HUES64 (cell line): Measurements from ENCODE around the gene IFITM10.

Source experiments
- H3K27ac ChIP-seq: 2 replicates; pipeline ENCODE4 v1.7.0; 2013; ENCODE audit warnings: low read depth, low read length, inconsistent platforms
- H3K27me3 ChIP-seq: 2 replicates; pipeline ENCODE4 v1.6.1; 2013; ENCODE audit warnings: mild to moderate bottlenecking, low read length; ENCODE audit not compliant: insufficient read depth
- H3K36me3 ChIP-seq: 2 replicates; pipeline ENCODE4 v1.6.1; 2013; ENCODE audit warnings: mild to moderate bottlenecking, low read length; ENCODE audit not compliant: insufficient read depth
- H3K4me1 ChIP-seq: 2 replicates; pipeline ENCODE4 v1.6.1; 2013; ENCODE audit warnings: mild to moderate bottlenecking, low read length, moderate library complexity; ENCODE audit not compliant: insufficient read depth
- H3K4me3 ChIP-seq: 2 replicates; pipeline ENCODE4 v1.5.1; 2013; ENCODE audit warnings: mild to moderate bottlenecking, low read length, moderate library complexity
- H3K9ac ChIP-seq: 2 replicates; pipeline ENCODE4 v1.6.1; 2013; ENCODE audit warnings: mild to moderate bottlenecking, low read depth, low read length
- H3K9me3 ChIP-seq: 2 replicates; pipeline ENCODE4 v1.6.1; 2013; ENCODE audit warnings: low read depth, low read length; ENCODE audit not compliant: insufficient read depth
- WGBS: fragments of 150-250, 120-280 bp; methylation state at CpG from one replicate; pipeline ENCODE4 v1.1.7; 2013; ENCODE audit warnings: missing lambda C conversion rate; 5-methylcytosine and 5-hydroxymethylcytosine counted together

Gene IFITM10

DNA sequence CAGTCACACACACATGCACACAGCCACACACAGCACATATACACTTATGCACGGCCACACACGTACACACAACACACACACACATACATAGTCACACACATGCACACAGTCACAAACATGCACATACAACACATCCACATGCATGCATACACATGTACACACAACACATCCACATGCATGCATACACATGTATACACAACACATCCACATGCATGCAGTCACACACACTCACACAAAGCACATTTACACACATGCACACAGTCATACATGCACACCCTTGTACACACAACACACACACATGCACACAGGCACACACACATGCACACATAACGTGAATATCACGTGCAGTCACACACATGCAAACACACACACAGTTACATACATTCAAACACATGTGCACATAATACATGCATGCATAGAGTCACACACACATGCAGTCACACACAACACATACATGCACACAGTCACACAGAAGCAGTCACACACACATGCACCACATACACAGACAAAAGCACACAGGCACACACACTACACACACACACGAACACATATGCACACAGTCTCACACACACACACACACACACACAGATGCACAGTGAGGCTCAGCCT lies 18.8 kb downstream of the IFITM10 start:
- WGBS, result 93% methylated on average over 5 of the region's 5 CpGs
- Histone ChIP-seq H3K27ac (no peak overlapping the region), H3K4me3 (no peak overlapping the region), H3K9me3 (peaks cover 3% of the 10 kb centered on the region; the same call in 1 of the 2 replicates), H3K4me1 (no peaks in the 10 kb centered on the region), H3K36me3 (no peaks in the 10 kb centered on the region), H3K27me3 (no peaks in the 10 kb centered on the region; the same call in none of the 2 replicates), H3K9ac (no peak overlapping the region)

DNA sequence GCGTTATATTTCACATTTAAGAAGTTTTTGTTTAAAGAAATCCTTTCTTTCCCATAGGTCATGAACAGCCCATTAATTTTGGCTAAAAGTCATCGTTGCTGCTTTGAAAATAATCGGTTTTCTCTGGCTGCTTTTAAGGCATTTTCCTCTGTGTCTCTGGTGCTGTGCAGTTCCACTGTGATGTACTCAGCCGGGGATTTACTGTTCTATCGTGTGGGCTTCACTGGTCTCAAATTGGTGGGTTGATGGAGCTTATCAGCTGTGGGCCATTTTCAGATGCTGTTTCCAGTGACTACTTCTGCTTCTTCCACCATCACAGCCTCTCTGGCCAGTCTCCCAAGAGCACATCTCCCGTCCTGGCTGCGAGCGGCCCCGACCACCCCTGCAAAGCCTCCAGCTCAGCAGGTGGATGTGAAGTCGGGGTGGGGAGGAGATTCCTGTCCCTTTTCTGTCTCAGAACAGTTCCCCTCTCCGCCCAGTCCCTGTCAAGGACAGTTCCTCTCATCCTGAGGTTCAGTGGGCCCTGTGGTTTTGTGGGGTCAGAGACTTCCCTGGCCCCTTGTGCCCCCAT lies 20.3 kb downstream of the IFITM10 start:
- Histone ChIP-seq H3K4me1 (no peaks in the 10 kb centered on the region), H3K27me3 (peaks cover 3% of the 10 kb centered on the region), H3K36me3 (no peaks in the 10 kb centered on the region), H3K27ac (no peak overlapping the region), H3K9ac (no peak overlapping the region), H3K4me3 (no peak overlapping the region), H3K9me3 (no peaks in the 10 kb centered on the region)
- 86% methylated on average over 11 of the region's 11 CpGs for WGBS

DNA sequence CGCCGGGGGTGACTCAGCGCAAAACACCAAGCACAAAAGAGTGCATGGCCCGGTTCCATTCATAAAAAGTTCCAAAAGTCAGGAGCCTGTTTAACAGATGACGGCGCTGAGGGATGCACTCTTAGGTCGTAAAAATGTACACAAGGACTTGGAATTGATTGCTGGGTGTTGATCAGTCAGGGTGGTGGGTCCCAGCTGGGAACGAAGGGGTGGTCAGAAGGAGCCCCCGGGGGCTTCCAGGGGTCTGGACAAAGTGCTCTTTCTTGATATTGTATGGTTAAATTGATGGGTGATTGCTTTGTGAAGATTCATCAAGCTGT lies 20.7 kb downstream of the IFITM10 start:
- H3K27ac ChIP-seq, result no peak overlapping the region
- H3K4me3 ChIP-seq, result no peak overlapping the region
- no peak overlapping the region for H3K9ac ChIP-seq
- no peaks in the 10 kb centered on the region for H3K36me3 ChIP-seq
- H3K9me3 ChIP-seq, result no peaks in the 10 kb centered on the region
- peaks cover 3% of the 10 kb centered on the region for H3K27me3 ChIP-seq
- H3K4me1 ChIP-seq, result no peaks in the 10 kb centered on the region
- WGBS, result 93% methylated on average over 9 of the region's 9 CpGs

DNA sequence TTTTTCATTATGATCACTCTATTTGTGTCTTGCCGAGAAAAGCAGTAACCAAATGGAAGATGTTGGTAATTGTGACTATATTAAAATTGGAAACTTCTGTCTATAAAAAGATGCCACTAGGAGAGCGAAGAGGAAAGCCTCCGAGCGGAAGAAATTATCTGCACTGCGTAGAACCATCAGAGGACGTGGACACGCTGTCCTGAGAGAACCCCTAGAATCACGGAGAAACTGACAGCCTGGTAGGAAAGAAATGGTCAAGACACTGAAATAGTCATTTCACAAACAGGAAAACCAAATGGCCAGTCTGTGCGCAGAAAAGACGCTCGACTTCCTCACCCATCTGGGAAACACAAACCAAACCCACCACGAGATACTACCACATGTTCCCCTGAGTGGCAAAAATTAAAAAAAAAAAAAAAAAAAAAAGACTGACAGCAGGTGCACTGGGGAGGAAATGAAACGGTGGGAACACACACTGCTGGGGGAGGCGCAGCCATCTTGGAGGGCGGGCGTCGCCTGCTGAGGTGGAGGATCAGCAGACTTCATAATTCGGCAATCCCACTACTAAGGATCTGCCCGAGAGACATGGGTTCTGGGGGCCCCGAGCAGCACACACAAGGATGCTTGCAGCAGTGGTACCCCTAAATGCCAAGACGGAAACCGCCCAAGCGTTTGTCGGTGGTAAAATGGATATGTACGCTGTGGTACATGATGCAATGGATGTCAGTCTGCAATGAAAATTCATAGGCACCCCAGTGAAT lies 21.3 kb downstream of the IFITM10 start:
- no peaks in the 10 kb centered on the region for H3K9me3 ChIP-seq
- H3K9ac ChIP-seq, result no peak overlapping the region
- H3K27ac ChIP-seq, result no peak overlapping the region
- WGBS, result 94% methylated on average over 25 of the region's 25 CpGs
- no peaks in the 10 kb centered on the region for H3K4me1 ChIP-seq
- H3K36me3 ChIP-seq, result no peaks in the 10 kb centered on the region
- peaks cover 3% of the 10 kb centered on the region for H3K27me3 ChIP-seq
- H3K4me3 ChIP-seq, result no peak overlapping the region

DNA sequence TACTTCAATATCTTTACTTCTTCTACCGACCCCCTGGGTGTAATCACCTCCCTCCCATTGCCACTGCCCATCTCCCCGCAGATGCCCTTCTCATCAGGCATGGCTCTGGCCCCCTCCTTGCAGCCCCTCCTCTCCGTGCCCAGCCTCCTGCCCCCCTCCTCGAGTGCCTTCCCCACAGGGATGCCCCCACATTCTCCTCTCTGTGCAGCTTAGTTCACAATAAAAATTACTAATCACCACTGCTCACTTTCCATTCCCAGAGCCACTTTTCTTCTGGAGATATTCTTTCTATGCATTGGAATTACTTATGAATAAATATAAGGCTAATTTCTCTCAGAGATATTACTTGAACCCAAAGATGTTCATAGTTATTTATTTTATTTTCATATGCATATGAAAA lies 22.1 kb downstream of the IFITM10 start:
- no peaks in the 10 kb centered on the region for H3K36me3 ChIP-seq
- H3K9ac ChIP-seq, result no peak overlapping the region
- H3K27me3 ChIP-seq, result peaks cover 3% of the 10 kb centered on the region
- no peak overlapping the region for H3K4me3 ChIP-seq
- no peaks in the 10 kb centered on the region for H3K4me1 ChIP-seq
- 78% methylated on average over 4 of the region's 4 CpGs for WGBS
- no peak overlapping the region for H3K27ac ChIP-seq
- H3K9me3 ChIP-seq, result no peaks in the 10 kb centered on the region

DNA sequence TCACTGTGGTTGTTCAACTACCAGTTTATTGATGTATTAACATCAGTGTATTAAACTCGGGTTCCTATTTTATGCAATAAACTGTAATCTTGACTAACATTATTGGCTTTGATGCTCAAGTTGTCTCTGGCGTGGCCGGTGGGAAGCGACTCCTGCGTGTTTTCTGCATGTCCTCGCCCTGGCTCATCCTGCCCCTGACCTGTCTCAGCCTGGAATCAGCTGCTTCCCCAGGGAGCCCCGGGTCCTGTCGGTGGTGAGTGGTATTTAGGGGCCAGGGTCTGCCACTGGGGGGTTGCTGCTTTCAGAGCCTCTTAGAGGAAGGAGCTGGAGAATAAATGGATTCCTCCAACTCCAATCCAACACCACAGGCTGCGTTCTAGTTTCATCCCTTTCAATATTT lies 22.5 kb downstream of the IFITM10 start:
- no peak overlapping the region for H3K9ac ChIP-seq
- no peak overlapping the region for H3K27ac ChIP-seq
- 94% methylated on average over 9 of the region's 9 CpGs for WGBS
- no peaks in the 10 kb centered on the region for H3K9me3 ChIP-seq
- H3K27me3 ChIP-seq, result peaks cover 3% of the 10 kb centered on the region
- H3K36me3 ChIP-seq, result no peaks in the 10 kb centered on the region
- no peak overlapping the region for H3K4me3 ChIP-seq
- H3K4me1 ChIP-seq, result no peaks in the 10 kb centered on the region

DNA sequence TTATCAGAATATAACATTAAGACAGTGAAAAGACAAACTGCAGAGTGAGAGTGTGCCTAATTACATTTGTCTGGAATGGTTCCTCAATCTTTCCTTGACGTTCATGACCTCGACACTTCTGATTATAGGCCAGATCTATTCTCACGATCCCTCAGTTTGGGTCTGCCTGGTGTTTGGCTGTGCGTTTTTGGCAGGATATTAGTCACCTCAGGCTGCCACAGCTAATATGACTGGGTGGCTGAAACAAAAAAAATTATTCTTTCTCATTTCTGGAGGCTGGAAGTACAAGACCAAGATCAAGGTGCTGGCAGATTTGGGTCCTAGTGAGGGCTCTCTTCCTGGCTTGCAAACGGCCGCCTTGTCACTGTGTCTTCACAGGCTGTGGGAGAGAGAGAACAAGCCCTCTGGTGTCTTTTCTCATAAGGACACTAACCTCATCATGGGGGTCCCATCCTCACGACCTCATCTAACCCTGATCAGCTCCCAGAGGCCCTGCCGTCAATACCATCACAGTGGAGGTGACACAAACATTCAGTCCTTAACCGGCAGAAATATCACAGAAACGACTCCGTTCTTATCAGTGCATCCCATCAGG lies 23.2 kb downstream of the IFITM10 start:
- Histone ChIP-seq H3K27ac (no peak overlapping the region), H3K9ac (no peak overlapping the region), H3K4me1 (no peaks in the 10 kb centered on the region), H3K4me3 (no peak overlapping the region), H3K27me3 (peaks cover 3% of the 10 kb centered on the region), H3K9me3 (no peaks in the 10 kb centered on the region), H3K36me3 (no peaks in the 10 kb centered on the region)
- 87% methylated on average over 11 of the region's 11 CpGs for WGBS

DNA sequence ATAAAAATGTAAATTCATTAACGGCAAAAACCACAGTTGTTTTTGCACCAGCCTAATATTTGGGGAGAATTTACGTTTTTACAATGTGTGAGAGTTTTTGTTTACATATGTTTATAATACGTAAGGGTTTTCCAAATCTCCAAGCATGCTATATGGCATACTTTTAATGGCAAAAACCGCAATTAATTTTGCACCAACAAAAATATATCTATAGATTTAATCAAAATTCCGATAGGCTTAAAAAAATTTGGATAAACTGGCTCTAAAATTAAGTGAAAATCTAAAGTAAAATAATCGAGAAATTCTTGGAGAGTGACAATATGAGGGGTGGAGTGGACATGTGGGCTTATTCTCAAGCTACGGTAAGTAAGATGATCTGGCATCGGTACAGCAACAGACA lies 30.6 kb downstream of the IFITM10 start:
- H3K9ac ChIP-seq, result no peak overlapping the region
- no peaks in the 10 kb centered on the region for H3K9me3 ChIP-seq
- H3K4me3 ChIP-seq, result no peak overlapping the region
- no peaks in the 10 kb centered on the region for H3K4me1 ChIP-seq
- WGBS, result 92% methylated on average over 7 of the region's 8 CpGs
- no peaks in the 10 kb centered on the region for H3K27me3 ChIP-seq
- no peaks in the 10 kb centered on the region for H3K36me3 ChIP-seq
- no peak overlapping the region for H3K27ac ChIP-seq

DNA sequence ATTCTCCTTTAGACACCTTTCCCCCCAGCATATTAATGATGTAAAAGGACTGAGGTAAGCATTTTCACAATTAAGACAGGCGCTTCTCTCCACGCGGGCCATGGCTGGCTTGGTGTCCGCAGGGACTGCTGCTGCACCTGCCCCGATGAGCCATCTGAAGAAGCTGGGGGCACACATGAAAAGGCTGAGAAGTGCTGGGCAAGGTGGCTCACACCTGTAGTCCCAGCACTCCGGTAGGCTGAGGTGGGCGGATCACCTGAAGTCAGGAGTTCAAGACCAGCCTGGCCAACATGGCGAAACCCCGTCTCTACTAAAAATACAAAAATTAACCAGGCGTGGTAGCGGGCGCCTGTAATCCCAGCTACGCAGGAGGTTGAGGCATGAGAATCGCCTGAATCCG lies 32.1 kb downstream of the IFITM10 start:
- Histone ChIP-seq H3K27ac (no peak overlapping the region), H3K9me3 (no peaks in the 10 kb centered on the region), H3K4me3 (no peak overlapping the region), H3K27me3 (no peaks in the 10 kb centered on the region; the same call in 1 of the 2 replicates), H3K4me1 (no peaks in the 10 kb centered on the region), H3K9ac (no peak overlapping the region), H3K36me3 (no peaks in the 10 kb centered on the region)
- WGBS, result 94% methylated on average over 15 of the region's 15 CpGs

DNA sequence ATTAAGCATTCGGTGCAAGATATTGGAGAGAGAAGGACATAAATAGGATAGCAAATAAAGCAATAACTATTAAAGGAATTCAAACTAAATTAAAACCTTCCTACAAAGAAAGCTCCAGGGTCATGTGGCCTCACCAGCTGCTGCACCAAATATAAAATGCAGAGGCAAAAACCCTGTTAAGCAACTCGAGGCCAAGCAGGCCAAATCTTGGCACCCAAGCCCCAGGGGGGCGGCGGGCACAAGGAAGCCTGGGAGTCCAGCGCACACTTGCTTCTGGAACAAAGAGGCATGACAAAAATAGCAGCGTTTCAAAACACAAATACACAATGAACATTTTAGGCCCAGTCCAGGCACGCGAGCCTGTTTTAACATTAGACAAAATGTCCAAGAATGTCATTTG lies 32.6 kb downstream of the IFITM10 start:
- WGBS, result 95% methylated on average over 7 of the region's 8 CpGs
- no peak overlapping the region for H3K4me3 ChIP-seq
- no peak overlapping the region for H3K27ac ChIP-seq
- no peak overlapping the region for H3K9ac ChIP-seq
- no peaks in the 10 kb centered on the region; the same call in 1 of the 2 replicates for H3K27me3 ChIP-seq
- H3K4me1 ChIP-seq, result no peaks in the 10 kb centered on the region
- no peaks in the 10 kb centered on the region for H3K9me3 ChIP-seq
- H3K36me3 ChIP-seq, result no peaks in the 10 kb centered on the region
